HFF-Myc (cell line): ENCODE data around the gene MACF1.
A peak's percentile ranks its signal among the peaks of the same experiment; 100 is the strongest.

Source experiments
- DNase-seq: peaks from one replicate; pipeline ENCODE4 v3.0.0-alpha.2; 2011; ENCODE audit warnings: low read depth; ENCODE audit errors: extremely low read depth
- H3K4me3 ChIP-seq: replicated peaks from 2 replicates; pipeline ENCODE4 v1.5.1; 2011; ENCODE audit warnings: low read depth, mild to moderate bottlenecking, control low read depth, low read length
- CTCF ChIP-seq: IDR thresholded peaks from 2 replicates; pipeline ENCODE4 v1.5.1; 2012; ENCODE audit warnings: mild to moderate bottlenecking, low read depth, low read length, control low read depth; ENCODE audit errors: missing control alignments

MACF1 gene

GRCh38 chr1:39406533-39407450 lies 202.3 kb downstream of the MACF1 start:
- H3K4me3 ChIP-seq = no peak overlapping the region
- TF ChIP-seq CTCF = no peak
- DNase-seq = no peak

GRCh38 chr1:39407510-39407895 lies 203.0 kb downstream of the MACF1 start:
- TF ChIP-seq CTCF = no peak
- DNase-seq = no peak
- H3K4me3 ChIP-seq = no peak overlapping the region

GRCh38 chr1:39407896-39408640 lies 203.6 kb downstream of the MACF1 start:
- TF ChIP-seq CTCF = no peak
- no peak for DNase-seq
- H3K4me3 ChIP-seq = peak overlapping the region; percentile 66

GRCh38 chr1:39408641-39409054 lies 204.2 kb downstream of the MACF1 start:
- H3K4me3 ChIP-seq = peak overlapping the region; percentile 66
- no peak for TF ChIP-seq CTCF
- DNase-seq = peak; percentile 65

GRCh38 chr1:39409055-39409816 lies 204.7 kb downstream of the MACF1 start:
- H3K4me3 ChIP-seq = peak overlapping the region; percentile 66
- DNase-seq = peak; percentile 61
- no peak for TF ChIP-seq CTCF

- peak; percentile 82 for TF ChIP-seq CTCF
- peak; percentile 81 for DNase-seq
- H3K4me3 ChIP-seq = peak overlapping the region; percentile 66
Observed at GRCh38 chr1:39410915-39411436, 206.5 kb downstream of the MACF1 start.
